CD4-positive, alpha-beta T cell treated with Interleukin-15 for 4 hours (primary cell): ENCODE results near the gene ITSN1.
"Not testable (repeated sequence)": the region's sequence is repeated elsewhere in the genome, so short reads cannot be mapped to it uniquely, and the experiment has no call there.

Experiments used
- DNase-seq: peaks from one replicate; pipeline ENCODE4 v3.0.0-alpha.2; 2020; ENCODE audit warnings: low spot score

ITSN1 gene

GRCh38 chr21:33642027-33642895 is at the start of gene ITSN1:
ITSN1 (plus strand) TSS chr21:33642501; CDS start chr21:33718829, 76,328 bp downstream.
- peak; percentile 100 for DNase-seq

GRCh38 chr21:33598051-33598450 is 44.2 kb upstream of the ITSN1 start:
- no peak for DNase-seq

- no peak for DNase-seq
Measured at GRCh38 chr21:33608559-33608958, 33.7 kb upstream of the ITSN1 start.

DNA sequence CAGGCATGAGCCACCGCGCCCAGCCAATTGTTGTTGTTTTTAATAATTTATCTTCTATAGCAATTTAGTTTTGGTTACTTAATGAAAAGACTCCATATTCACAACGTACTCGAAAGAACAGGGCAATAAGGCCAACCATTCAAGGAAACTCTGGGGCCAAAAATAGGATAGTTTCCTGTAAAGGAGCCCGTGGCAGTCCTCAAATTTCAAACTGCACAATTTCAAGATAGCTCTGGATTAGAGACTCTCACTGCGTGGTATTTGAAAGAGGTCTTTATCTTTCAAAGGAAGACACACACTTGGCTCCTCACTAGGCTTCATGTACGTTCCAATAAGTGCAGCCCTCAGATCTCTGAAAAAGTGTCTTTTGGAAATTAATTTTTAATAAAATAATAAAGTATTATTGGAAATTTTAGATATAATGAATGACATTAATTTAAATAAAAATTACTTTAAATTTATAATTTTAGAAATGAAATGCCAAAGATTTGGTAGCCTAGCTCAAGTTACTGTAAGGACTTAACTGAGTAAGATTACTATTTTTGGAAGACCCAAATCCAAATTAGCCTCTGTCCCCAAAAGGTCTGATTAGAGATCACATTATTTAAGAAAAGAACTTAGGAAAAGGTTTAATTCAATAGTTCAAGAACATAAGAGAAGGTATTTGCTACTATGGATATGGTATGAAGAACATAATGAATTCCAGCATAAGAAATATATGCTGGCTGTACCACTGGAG is 31.1 kb upstream of the ITSN1 start:
- no peak for DNase-seq

- not testable (repeated sequence) for DNase-seq
Measured at GRCh38 chr21:33617565-33617964, 24.7 kb upstream of the ITSN1 start.

DNA sequence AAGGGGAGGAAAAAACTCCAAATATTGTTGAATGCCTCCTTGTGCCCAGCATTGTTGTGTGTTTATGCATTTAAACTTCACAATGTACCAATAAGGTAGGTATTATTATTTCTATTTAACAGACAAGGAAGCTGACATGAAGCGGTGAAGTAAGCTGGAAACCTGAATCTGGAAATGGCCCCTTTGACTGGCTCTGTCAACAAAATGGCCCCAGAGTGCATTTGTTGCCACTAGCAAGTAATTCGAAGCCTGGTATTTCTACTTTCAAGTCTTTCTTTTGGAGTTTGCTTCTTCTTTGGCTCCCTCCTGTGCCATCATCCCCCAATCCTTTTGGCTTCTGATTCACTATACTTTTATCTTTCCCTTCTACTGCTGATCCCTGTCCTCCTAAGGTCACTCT is 23.9 kb upstream of the ITSN1 start:
- DNase-seq, result no peak

DNA sequence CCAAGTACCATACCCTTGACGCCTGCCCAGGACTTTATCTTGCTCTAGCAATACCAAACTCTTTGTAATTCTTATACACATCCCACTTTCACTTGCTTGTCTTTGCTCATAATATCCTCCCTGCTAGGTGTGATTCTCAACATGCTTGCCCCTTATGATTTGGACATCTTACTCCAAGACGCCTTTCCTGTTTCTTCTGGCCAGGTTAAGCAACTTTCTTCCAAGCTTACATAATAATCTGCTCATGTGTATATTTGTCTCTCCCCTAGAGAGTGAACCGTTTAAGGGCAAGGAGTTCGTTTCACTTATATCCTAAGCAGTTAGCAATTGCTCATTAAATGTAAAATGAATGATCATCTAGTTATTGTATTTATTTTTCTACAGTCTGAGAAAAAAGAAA is 22.6 kb upstream of the ITSN1 start:
- no peak for DNase-seq

GRCh38 chr21:33622253-33622652 is 20.0 kb upstream of the ITSN1 start:
- no peak for DNase-seq

- not testable (repeated sequence) for DNase-seq
Measured at GRCh38 chr21:33626151-33626550, 16.1 kb upstream of the ITSN1 start.

GRCh38 chr21:33634254-33634653 is 8.0 kb upstream of the ITSN1 start:
- DNase-seq, result no peak

DNA sequence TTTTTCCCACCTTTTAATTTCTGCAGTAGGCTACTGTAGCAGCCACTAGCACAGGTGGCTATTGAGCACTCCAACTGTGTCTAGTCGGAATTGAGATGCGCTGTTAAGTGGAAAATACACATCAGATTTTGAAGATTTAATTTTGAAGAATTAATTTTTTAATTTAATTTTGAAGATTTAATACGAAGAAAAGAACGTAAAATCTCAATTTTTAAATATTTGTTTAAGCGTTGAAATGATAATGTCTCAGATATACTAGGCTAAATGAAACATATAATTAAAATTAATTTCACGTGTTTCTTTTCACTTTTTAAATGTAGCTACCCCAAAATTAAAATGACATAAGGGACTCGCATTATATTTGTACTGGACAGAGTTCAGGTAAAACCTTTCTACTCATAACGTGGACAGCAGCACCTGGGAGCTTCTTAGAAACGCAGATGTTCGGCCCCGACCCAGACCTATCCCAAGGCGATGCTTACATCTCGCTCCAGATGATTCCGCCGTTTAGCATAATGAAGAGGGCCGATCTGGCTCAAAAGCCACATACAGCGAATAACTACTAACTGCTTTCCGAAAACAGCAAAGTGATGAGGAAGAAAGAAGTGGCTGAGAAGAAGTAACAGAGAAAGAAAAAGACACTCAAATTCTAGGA is 1.5 kb upstream of the ITSN1 start:
- no peak for DNase-seq

GRCh38 chr21:33641352-33642026 is 812 bp upstream of the ITSN1 start, which contains the start of gene CRYZL1:
CRYZL1 (minus strand) TSS chr21:33641741; CDS start chr21:33631551, 10,190 bp downstream.
- DNase-seq, result peak; percentile 100

DNA sequence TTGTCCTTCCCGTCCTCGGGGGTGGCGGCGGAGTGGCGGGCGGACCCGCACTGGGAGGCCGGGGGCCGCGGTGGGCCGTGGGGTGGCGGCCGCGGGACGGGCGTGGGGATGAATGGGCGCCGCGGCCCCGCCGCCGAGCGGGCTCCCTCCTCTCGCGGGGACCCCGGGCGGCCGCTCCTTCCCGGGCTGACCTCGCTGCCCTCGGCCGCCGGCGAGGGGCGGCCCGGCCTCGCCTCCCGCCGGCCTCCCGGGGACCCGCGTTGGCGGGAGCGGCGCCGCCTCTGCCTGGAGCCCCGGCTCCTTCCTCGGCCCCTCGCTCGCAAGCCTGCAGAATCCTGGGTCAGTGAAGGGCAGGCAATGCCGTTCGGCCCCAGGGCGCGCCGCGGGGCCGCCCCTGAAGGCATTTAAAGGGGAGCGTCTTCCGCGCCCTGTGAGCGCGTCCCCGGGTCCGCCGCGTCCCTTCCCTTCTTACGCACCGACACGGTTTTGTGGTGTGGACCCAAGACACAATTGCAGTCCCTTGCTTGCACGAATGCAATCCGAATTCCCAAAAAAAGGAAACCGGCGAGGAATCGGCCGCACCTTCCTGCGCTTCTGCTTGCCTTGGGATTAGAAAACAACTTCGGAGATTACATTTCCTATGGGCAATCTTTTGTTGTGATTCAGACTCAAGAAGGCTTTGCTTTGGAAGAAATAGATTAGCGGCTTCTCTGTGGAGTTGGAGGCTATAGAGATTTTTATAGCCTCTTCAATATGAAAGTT is 776 bp downstream of the ITSN1 start:
- DNase-seq, result no peak

DNA sequence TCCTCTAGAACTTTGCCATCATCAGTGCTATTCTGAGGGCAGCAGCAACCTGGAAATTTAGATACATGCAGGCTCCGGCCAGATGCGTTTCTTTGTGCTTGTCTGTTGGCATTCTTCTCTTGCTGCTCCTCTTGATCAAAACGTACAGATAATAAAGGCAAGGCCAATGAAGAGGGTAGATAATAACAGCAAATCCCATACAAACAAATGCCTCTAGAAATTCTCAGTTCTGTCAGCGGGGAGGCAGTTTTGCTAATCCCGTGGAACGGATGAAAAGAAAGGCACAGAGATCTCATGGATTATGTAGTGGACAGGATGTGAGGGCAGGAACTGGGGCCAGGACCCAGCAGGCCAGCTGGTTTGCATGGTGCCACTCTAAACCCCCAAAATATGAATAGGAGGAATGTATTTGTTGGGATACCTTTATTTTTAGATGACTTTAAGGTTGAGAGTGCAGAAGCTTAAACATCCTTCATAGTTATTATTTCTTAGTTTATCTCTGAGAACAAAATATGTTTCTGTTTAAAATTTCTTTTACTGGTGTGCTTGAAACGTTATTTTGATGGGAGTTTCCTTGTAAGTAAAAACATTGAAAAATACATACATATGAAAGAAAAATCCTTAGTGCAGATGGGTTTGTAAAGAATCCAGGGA is 1.5 kb downstream of the ITSN1 start:
- no peak for DNase-seq

GRCh38 chr21:33644383-33645074 is 2.2 kb downstream of the ITSN1 start:
- DNase-seq, result no peak

DNA sequence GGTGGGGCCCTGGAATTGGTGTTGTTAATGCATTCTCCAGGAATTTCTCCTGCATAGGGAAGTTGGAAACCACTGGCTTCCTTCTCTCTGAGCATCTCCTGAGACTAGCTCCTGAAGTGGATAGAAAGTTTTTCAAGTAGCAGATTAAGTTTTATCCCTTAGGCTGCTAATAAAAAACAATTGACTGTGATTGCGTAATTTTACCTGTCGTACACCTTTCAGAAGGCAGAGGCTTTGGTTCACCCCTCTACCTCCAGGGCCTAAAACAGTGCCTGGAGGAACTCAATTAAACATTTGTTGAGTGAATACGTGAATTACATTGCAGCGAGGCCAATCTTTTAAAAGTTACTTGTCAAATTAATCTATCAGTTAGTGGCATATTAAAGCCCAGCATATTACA is 3.4 kb downstream of the ITSN1 start:
- DNase-seq, result no peak

- no peak for DNase-seq
Measured at GRCh38 chr21:33647587-33647986, 5.3 kb downstream of the ITSN1 start.

DNA sequence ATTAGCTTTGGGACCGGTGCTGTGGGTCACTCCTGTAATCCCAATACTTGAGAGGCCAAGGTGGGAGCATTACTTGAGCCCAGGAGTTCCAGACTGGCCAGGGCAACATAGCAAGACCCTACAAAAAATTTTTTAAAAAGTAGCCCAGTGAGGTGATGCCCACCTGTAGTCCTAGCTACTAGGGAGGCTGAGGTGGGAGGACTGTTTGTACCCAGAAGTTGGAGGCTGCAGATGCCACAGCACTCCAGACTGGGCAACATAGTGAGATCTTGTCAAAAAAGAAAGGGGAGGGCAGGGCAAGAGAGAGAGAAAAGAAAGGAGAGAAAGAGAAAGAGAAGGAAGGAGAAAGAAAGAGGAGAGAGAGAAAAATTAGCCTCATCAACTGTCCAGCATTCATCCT is 6.3 kb downstream of the ITSN1 start:
- no peak for DNase-seq

- no peak for DNase-seq
Measured at GRCh38 chr21:33650230-33650629, 7.9 kb downstream of the ITSN1 start.

- DNase-seq, result no peak
Measured at GRCh38 chr21:33650929-33651509, 8.7 kb downstream of the ITSN1 start.
